Neural cell (in vitro differentiated cells): Measurements from ENCODE around the gene PHPT1.
"Not testable (repeated sequence)": the region's sequence is repeated elsewhere in the genome, so short reads cannot be mapped to it uniquely, and the experiment has no call there.

Experiments used
- EZH2 ChIP-seq: fragments of 200-600, 300-800 bp; shearing (Covaris generic), sonication (generic); IDR thresholded peaks from 2 replicates; pipeline ENCODE4 v1.6.1; 2014; ENCODE audit warnings: antibody characterized with exemption, low read length, borderline replicate concordance, mild to moderate bottlenecking; ENCODE audit not compliant: insufficient read depth, poor library complexity, severe bottlenecking
- MXI1 ChIP-seq: fragments of 450-650 bp; conservative IDR thresholded peaks from 2 replicates; pipeline ENCODE4 v1.6.1; 2014; ENCODE audit warnings: antibody characterized with exemption, mild to moderate bottlenecking; ENCODE audit not compliant: poor library complexity, severe bottlenecking
- POLR2AphosphoS5 ChIP-seq: IDR thresholded peaks from 2 replicates; pipeline ENCODE4 v1.6.1; 2012
- RAD21 ChIP-seq: fragments of 450-650 bp; conservative IDR thresholded peaks from 2 replicates; pipeline ENCODE4 v1.6.1; 2014; ENCODE audit warnings: antibody characterized with exemption, mild to moderate bottlenecking, moderate library complexity
- SMC3 ChIP-seq: fragments of 450-650 bp; conservative IDR thresholded peaks from 2 replicates; pipeline ENCODE4 v1.6.1; 2014; ENCODE audit warnings: antibody characterized with exemption, mild to moderate bottlenecking, moderate library complexity; ENCODE audit not compliant: poor library complexity
- TAF1 ChIP-seq: IDR thresholded peaks from 2 replicates; pipeline ENCODE4 v1.6.1; 2012; ENCODE audit warnings: low read depth
- TF ChIP-seq, protein P1 (sequence below): fragments of 450-650 bp; IDR thresholded peaks from 2 replicates; pipeline ENCODE4 v1.5.1; 2014; ENCODE audit warnings: antibody characterized with exemption, mild to moderate bottlenecking, moderate library complexity; ENCODE audit not compliant: poor library complexity, severe bottlenecking

DNA sequence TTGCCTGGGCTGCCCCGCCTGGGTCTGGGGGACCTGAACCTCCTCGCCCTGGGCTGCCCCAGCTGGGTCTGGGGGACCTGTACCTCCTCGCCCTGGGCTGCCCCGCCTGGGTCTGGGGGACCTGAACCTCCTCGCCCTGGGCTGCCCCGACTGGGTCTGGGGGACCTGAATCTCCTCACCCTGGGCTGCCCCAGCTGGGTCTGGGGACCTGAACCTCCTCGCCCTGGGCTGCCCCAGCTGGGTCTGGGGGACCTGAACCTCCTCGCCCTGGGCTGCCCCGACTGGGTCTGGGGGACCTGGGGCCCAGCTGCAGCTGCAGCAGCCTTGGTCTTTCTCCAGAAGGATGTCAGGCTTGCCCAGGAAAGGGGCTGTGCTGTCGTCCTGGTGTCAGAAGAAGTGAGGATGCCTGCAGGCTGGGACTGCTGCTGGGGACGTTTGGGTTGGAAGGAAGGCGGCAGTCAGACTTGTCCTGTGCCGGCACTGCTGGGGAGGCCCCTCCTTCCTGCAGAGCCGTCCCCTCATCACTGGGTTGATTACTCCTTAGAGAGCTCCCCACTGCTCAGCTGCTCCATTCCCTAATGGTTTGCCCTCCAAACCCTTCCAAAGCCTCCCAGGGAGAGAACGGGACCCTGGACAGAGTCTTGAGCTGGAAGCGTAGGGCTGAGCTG, 15.7 kb upstream of the PHPT1 start:
- TF ChIP-seq, protein P1, sequence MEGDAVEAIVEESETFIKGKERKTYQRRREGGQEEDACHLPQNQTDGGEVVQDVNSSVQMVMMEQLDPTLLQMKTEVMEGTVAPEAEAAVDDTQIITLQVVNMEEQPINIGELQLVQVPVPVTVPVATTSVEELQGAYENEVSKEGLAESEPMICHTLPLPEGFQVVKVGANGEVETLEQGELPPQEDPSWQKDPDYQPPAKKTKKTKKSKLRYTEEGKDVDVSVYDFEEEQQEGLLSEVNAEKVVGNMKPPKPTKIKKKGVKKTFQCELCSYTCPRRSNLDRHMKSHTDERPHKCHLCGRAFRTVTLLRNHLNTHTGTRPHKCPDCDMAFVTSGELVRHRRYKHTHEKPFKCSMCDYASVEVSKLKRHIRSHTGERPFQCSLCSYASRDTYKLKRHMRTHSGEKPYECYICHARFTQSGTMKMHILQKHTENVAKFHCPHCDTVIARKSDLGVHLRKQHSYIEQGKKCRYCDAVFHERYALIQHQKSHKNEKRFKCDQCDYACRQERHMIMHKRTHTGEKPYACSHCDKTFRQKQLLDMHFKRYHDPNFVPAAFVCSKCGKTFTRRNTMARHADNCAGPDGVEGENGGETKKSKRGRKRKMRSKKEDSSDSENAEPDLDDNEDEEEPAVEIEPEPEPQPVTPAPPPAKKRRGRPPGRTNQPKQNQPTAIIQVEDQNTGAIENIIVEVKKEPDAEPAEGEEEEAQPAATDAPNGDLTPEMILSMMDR, result not testable (repeated sequence)
- not testable (repeated sequence) for TF ChIP-seq RAD21, EZH2, TAF1, POLR2AphosphoS5, SMC3, MXI1
